PFSK-1 (cell line): ENCODE measurements around the gene FUT7.

ENCODE experiments used
- FOXP2 ChIP-seq: optimal IDR thresholded peaks from 2 replicates; pipeline ENCODE3; 2011; ENCODE audit warnings: borderline replicate concordance, control low read depth, inconsistent platforms; ENCODE audit not compliant: insufficient read depth; ENCODE audit errors: extremely low read length, extremely low read depth
- POLR2AphosphoS5 ChIP-seq: IDR thresholded peaks from 2 replicates; pipeline ENCODE4 v1.6.1; 2012; ENCODE audit warnings: low read depth, mild to moderate bottlenecking, control low read depth, low read length, moderate library complexity
- REST ChIP-seq, 2 experiments: IDR thresholded peaks; 2 replicates each; pipeline versions ENCODE4 v1.6.1 to v1.8.0; 2011 to 2012; ENCODE audit warnings: low read depth in 2 of 2, low read length in 2 of 2, control low read depth in 1 of 2, inconsistent platforms in 1 of 2, mild to moderate bottlenecking in 1 of 2, moderate library complexity in 1 of 2; ENCODE audit not compliant: insufficient read depth in 1 of 2
- SIN3A ChIP-seq: IDR thresholded peaks from 2 replicates; pipeline ENCODE4 v1.6.1; 2012; ENCODE audit warnings: mild to moderate bottlenecking, low read length, moderate library complexity, borderline replicate concordance; ENCODE audit not compliant: insufficient read depth
- TAF1 ChIP-seq: IDR thresholded peaks from 2 replicates; pipeline ENCODE4 v1.6.1; 2012; ENCODE audit warnings: low read length, control low read depth, borderline replicate concordance; ENCODE audit not compliant: insufficient read depth

The FUT7 gene

GRCh38 chr9:136997371-136997770, 34.5 kb downstream of the FUT7 start:
- TF ChIP-seq FOXP2 (no peak), SIN3A (no peak), REST (IDR thresholded peaks at IDR 0.05; ENCODE audit: insufficient read depth in 1 of 2, low read depth in 2 of 2, low read length in 2 of 2) (no peak)

DNA sequence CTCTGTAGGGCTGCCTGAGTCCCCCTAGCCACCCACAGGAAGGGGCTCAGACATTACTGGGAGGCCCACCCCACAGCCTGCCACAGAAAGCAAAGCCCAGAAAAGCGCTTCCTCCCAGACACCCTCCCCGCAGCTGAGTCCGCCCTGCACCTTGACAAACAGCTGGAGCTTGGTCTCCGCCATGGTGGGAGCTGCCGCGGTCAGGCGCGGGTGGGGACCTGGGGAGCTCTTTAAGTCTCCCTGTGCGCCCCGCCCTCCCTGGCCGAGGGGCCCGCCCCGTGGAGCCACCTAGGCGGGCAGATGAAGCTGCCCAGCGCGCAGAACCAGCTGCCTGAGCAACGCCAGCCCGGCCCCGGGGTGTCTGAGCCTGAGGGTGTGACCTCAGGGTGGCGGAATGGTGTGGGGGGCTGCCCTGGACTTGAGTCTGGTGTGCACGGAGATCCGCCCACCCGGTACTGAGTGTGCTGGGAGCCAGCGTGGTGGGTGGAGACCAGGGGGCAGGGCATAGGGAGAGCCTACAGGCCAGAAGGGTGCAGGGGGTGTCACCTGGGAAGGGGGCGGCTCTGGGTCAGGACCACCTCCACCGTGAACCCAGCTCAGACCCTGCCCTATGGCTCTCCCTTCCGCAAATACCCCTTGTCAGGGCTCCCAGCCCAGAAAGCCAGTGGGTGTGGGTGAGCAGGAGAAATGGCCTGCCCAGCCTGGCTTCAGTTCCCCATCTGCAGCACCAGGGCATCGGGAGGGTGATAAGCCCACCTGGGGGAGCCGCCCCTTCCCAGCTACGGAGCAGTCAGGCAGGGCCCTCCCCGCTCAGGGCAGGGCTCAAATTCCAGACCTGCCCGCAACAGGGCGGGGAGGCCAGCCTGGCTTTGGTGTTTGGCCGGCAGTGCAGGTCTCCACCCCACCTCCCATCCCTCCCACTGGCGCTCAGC, 35.3 kb downstream of the FUT7 start, which contains the start of gene CLIC3:
CLIC3 (minus strand) TSS at position 208 of the 932 bp plus-strand sequence; CDS start at position 183, 25 bp downstream.
- TF ChIP-seq TAF1 = no peak
- no peak for TF ChIP-seq FOXP2
- no peak for TF ChIP-seq POLR2AphosphoS5
- TF ChIP-seq REST (IDR thresholded peaks at IDR 0.05; ENCODE audit: insufficient read depth in 1 of 2, low read depth in 2 of 2, low read length in 2 of 2) = no peak
- TF ChIP-seq SIN3A = no peak

DNA sequence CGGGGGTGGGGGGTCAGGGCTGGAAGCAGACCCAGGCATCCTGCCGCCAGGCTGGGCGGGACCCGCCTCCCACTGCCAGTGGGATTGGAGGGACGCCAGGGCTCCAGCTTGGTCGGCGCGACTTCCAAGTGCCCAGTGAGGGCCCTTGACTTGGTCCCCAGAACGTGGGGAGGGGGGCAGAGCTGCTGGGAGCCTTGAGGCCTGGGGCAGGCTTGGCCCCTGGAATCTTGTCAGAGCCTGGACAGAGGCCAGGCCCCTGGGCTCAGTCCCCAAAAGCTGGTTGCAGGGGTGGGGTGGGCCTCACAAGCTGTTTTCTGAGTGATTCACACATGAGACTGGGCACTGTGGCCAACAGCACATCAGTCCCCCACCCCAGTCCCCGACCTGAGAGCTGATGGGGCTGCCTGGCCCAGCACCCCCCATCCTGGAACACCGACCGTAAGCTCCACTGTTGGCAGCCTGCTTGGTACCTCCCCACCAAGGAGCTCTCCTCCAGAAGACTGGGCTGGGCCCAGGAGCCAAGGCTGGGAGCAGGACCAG, 36.0 kb downstream of the FUT7 start:
- TF ChIP-seq REST (IDR thresholded peaks at IDR 0.05; ENCODE audit: insufficient read depth in 1 of 2, low read depth in 2 of 2, low read length in 2 of 2) (no peak), FOXP2 (no peak)

- TF ChIP-seq FOXP2 = no peak
- TF ChIP-seq REST (IDR thresholded peaks at IDR 0.05; ENCODE audit: insufficient read depth in 1 of 2, low read depth in 2 of 2, low read length in 2 of 2) = no peak
- TF ChIP-seq POLR2AphosphoS5 = no peak
- no peak for TF ChIP-seq SIN3A
- TF ChIP-seq TAF1 = no peak
Measured at GRCh38 chr9:136995362-136995761, 36.5 kb downstream of the FUT7 start.
